Measurements from ENCODE around the gene TUBA4B.

The TUBA4B gene

DNA sequence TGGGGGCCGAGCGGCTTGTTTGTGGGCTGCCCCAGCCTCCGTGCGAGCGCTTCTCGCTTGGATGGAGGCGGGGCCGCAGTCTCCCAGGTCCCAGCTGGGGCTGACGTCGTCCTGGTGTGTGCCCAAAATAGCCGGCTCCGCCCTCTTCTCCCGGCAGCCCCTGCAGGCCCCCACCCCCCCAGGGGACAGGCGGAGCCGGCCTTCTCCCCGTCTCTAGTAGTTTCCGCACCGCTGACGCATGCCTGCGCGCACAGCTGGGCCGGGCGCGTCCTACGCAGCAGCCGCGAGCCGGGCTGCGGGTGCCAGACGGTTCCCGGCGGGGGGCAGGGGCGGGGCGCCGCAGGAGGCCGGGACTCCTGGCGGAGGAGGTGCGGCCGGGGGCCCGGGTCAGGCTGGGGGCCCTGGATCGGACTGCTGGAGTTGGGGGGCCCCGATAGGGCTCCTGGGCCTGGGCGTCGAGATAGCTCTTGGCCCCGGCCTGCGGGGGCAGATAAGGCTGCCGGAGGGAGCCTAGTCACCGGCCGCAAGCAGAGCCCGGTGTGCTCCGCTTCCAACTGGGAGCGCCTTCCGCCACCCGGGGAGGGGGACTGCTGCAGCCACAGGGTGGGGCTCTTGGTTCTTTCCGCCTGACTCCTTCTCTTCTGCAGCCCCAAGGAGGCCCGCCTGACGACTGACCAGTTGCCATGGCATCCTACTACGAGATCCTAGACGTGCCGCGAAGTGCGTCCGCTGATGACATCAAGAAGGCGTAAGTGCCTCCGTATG, 26.3 kb downstream of the TUBA4B start, which contains the start of gene DNAJB2:
Gene DNAJB2 (plus strand): TSS at position 216 of the 765 bp plus-strand sequence. CDS start 468 bp downstream, at position 684.
- peak within 1 kb of the TSS; percentile 100 for H3K27ac ChIP-seq (ENCODE audit: poor library complexity, severe bottlenecking)
- H3K4me1 ChIP-seq (ENCODE audit: insufficient read depth, poor library complexity, severe bottlenecking) = peaks cover 33% of the 10 kb centered on the region
- H3K27me3 ChIP-seq (ENCODE audit: insufficient read depth, poor library complexity, severe bottlenecking) = no peaks in the 10 kb centered on the region
- peak; percentile 81 for ATAC-seq (ENCODE audit: low read depth)
- TF ChIP-seq, protein P1, sequence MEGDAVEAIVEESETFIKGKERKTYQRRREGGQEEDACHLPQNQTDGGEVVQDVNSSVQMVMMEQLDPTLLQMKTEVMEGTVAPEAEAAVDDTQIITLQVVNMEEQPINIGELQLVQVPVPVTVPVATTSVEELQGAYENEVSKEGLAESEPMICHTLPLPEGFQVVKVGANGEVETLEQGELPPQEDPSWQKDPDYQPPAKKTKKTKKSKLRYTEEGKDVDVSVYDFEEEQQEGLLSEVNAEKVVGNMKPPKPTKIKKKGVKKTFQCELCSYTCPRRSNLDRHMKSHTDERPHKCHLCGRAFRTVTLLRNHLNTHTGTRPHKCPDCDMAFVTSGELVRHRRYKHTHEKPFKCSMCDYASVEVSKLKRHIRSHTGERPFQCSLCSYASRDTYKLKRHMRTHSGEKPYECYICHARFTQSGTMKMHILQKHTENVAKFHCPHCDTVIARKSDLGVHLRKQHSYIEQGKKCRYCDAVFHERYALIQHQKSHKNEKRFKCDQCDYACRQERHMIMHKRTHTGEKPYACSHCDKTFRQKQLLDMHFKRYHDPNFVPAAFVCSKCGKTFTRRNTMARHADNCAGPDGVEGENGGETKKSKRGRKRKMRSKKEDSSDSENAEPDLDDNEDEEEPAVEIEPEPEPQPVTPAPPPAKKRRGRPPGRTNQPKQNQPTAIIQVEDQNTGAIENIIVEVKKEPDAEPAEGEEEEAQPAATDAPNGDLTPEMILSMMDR (IDR thresholded peaks at IDR 0.05; ENCODE audit: poor library complexity, severe bottlenecking) = peak; percentile 27
- peaks cover 23% of the 10 kb centered on the region for H3K36me3 ChIP-seq (ENCODE audit: low read depth)
- DNase-seq (ENCODE audit: low spot score) = peak; percentile 99
- no peaks in the 10 kb centered on the region for H3K9me3 ChIP-seq (ENCODE audit: severe bottlenecking)
- H3K4me3 ChIP-seq (ENCODE audit: severe bottlenecking) = peak within 1 kb of the TSS; percentile 53

DNA sequence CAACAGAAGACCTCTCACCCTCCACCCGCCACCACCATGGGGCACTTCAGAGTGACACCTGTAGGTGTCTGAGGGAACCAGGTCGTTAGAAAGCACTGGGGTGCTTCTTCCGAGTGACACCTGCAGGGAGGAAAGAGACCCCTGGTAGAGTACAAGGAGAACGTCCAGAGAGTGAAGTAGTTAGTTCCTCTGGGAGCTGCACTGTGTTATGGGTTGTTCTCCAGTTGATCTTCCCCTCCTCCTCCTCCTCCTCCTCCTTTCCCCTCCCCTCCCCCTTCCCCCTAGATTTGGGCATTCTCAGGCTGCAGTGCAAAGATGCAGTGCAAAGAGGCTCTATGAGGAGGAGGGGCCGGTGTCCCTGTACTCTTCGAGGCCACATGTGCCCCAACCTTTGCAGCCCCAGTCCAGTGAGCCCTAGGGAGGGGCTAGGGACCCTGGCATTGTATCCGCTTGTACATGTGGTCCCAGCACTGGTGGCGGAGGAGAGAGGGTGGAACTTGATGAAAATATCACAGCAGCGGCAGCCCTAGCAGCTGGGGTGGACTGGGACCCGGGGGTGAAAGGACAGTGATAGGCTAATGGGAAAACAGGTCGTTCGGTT, 27.0 kb downstream of the TUBA4B start:
- peaks cover 27% of the 10 kb centered on the region for H3K4me1 ChIP-seq (ENCODE audit: insufficient read depth, poor library complexity, severe bottlenecking)
- ATAC-seq (ENCODE audit: low read depth) = no peak
- H3K4me3 ChIP-seq (ENCODE audit: severe bottlenecking) = peak overlapping the region; percentile 53
- no peaks in the 10 kb centered on the region for H3K9me3 ChIP-seq (ENCODE audit: severe bottlenecking)
- peak overlapping the region; percentile 100 for H3K27ac ChIP-seq (ENCODE audit: poor library complexity, severe bottlenecking)
- DNase-seq (ENCODE audit: low spot score) = no peak
- TF ChIP-seq, protein P1 (IDR thresholded peaks at IDR 0.05; ENCODE audit: poor library complexity, severe bottlenecking) = no peak
- H3K27me3 ChIP-seq (ENCODE audit: insufficient read depth, poor library complexity, severe bottlenecking) = no peaks in the 10 kb centered on the region
- peaks cover 30% of the 10 kb centered on the region for H3K36me3 ChIP-seq (ENCODE audit: low read depth)

DNA sequence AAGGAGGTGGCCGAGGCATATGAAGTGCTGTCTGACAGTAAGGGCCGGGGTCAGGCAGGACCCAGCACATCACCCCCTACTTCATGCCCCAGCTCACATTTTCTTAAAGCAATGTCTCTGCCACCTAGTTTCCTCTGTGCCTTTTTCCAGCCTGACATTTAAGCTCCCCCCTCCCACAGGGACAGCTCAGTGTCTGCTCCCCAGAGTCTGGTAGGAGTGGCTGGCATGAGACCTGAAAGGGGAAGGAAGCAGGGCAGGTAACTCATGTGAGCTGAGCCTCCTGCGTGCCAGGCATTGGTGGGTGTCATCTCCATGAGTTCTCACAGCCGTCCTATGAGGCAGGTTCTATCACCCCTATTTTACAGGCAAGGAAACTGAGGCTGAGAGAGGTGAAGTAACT, 27.6 kb downstream of the TUBA4B start:
- TF ChIP-seq, protein P1 (IDR thresholded peaks at IDR 0.05; ENCODE audit: poor library complexity, severe bottlenecking) = no peak
- Histone ChIP-seq H3K27ac (ENCODE audit: poor library complexity, severe bottlenecking) (peak overlapping the region; percentile 100), H3K4me1 (ENCODE audit: insufficient read depth, poor library complexity, severe bottlenecking) (peaks cover 24% of the 10 kb centered on the region), H3K9me3 (ENCODE audit: severe bottlenecking) (no peaks in the 10 kb centered on the region), H3K27me3 (ENCODE audit: insufficient read depth, poor library complexity, severe bottlenecking) (no peaks in the 10 kb centered on the region), H3K36me3 (ENCODE audit: low read depth) (peaks cover 35% of the 10 kb centered on the region), H3K4me3 (ENCODE audit: severe bottlenecking) (no peak overlapping the region)
- no peak for ATAC-seq (ENCODE audit: low read depth)
- no peak for DNase-seq (ENCODE audit: low spot score)

DNA sequence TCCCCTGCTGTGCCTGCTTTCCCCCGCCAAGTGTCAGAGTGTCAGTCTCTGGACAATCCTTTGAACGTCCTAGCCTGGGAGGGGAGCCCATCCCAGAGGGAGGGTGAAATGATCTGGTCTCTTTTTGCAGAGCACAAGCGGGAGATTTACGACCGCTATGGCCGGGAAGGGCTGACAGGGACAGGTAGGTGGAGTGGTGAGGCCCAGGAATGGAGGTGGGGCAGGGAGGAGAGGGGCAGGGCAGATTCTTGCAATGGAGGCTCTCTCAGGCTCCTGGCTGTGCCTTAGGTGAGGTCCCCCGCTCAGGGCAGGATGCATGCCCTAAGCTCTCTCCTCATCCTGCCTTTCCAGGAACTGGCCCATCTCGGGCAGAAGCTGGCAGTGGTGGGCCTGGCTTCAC, 28.5 kb downstream of the TUBA4B start:
- Histone ChIP-seq H3K9me3 (ENCODE audit: severe bottlenecking) (no peaks in the 10 kb centered on the region), H3K36me3 (ENCODE audit: low read depth) (peaks cover 35% of the 10 kb centered on the region), H3K4me1 (ENCODE audit: insufficient read depth, poor library complexity, severe bottlenecking) (peaks cover 30% of the 10 kb centered on the region), H3K27ac (ENCODE audit: poor library complexity, severe bottlenecking) (no peak overlapping the region), H3K27me3 (ENCODE audit: insufficient read depth, poor library complexity, severe bottlenecking) (no peaks in the 10 kb centered on the region), H3K4me3 (ENCODE audit: severe bottlenecking) (no peak overlapping the region)
- TF ChIP-seq, protein P1 (IDR thresholded peaks at IDR 0.05; ENCODE audit: poor library complexity, severe bottlenecking) = no peak
- DNase-seq (ENCODE audit: low spot score) (no peak), ATAC-seq (ENCODE audit: low read depth) (no peak)

DNA sequence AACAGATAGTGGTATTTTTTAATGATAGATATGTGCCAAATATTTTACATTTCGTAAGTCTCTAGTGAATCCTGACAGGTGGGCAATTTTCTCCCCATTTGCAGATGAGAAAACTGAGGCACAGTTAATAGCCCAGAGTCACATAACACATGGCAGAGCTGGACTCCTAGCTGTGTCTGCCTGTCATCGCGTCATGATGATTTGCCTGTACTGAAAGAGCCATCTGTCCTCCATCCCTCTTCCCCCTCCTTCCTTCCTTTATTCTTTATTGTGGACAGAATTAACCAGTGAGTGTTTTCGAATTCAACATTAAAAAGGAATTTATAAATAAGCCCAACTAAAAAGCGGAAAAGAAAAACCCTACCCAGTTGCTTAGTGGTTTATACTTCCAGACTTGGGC, 29.3 kb downstream of the TUBA4B start:
- H3K4me1 ChIP-seq (ENCODE audit: insufficient read depth, poor library complexity, severe bottlenecking) = peaks cover 31% of the 10 kb centered on the region
- H3K36me3 ChIP-seq (ENCODE audit: low read depth) = peaks cover 35% of the 10 kb centered on the region
- ATAC-seq (ENCODE audit: low read depth) (no peak), DNase-seq (ENCODE audit: low spot score) (no peak)
- no peak overlapping the region for H3K4me3 ChIP-seq (ENCODE audit: severe bottlenecking)
- H3K9me3 ChIP-seq (ENCODE audit: severe bottlenecking) = no peaks in the 10 kb centered on the region
- H3K27ac ChIP-seq (ENCODE audit: poor library complexity, severe bottlenecking) = no peak overlapping the region
- no peaks in the 10 kb centered on the region for H3K27me3 ChIP-seq (ENCODE audit: insufficient read depth, poor library complexity, severe bottlenecking)
- TF ChIP-seq, protein P1 (IDR thresholded peaks at IDR 0.05; ENCODE audit: poor library complexity, severe bottlenecking) = no peak

All from RWPE2 (cell line).